Liver (tissue), 3 donors: ENCODE data around the gene CAPN10.

Experiments used
- EGR1 ChIP-seq, 2 donors: IDR thresholded peaks; 2 replicates each; pipeline ENCODE4 v1.6.1; 2016 to 2018; ENCODE audit warnings: antibody characterized with exemption in 2 of 2, low read depth in 2 of 2
- JUND ChIP-seq, 2 donors: IDR thresholded peaks; 2 replicates each; pipeline ENCODE4 v1.6.1; 2016; ENCODE audit warnings: antibody characterized with exemption in 2 of 2
- SP1 ChIP-seq: IDR thresholded peaks from 2 replicates; pipeline ENCODE4 v1.6.1; 2018; ENCODE audit warnings: antibody characterized with exemption, mild to moderate bottlenecking
- TAF1 ChIP-seq: conservative IDR thresholded peaks from 2 replicates; pipeline ENCODE4 v1.6.1; 2016; ENCODE audit warnings: antibody characterized with exemption, mild to moderate bottlenecking
- TF ChIP-seq, protein P1 (sequence below): fragments of 150-350 bp; IDR thresholded peaks from 2 replicates; pipeline ENCODE4 v1.5.1; 2017; ENCODE audit warnings: improper control_type of control experiment, low read depth, low read length; ENCODE audit not compliant: missing input control
- donor health status: healthy.
- donor health status: healthy.

DNA sequence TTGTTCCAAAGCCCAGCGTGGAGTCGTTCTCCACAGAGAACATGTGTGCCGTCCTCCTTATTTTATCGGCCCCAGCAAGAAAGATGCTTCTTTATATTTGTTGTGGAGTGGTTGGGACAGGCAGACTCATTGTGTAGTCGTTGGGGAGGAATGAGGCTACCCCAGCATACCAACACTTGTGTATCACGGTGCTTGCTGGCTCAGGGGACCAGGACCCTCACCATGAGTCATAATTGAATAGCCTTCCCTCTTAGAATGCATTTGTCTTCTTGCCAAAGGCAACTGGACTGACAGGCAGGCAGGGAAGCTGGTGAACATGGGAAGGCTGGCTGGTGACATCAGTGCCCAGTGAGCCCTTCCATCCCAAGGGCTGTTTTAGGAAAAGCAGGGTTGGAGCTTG lies 4.7 kb downstream of the CAPN10 start:
- TF ChIP-seq EGR1 (IDR thresholded peaks at IDR 0.05; ENCODE audit: low read depth in 2 of 2) (no peak), SP1 (no peak), TAF1 (no peak), JUND (IDR thresholded peaks at IDR 0.05) (no peak)
- TF ChIP-seq, protein P1, sequence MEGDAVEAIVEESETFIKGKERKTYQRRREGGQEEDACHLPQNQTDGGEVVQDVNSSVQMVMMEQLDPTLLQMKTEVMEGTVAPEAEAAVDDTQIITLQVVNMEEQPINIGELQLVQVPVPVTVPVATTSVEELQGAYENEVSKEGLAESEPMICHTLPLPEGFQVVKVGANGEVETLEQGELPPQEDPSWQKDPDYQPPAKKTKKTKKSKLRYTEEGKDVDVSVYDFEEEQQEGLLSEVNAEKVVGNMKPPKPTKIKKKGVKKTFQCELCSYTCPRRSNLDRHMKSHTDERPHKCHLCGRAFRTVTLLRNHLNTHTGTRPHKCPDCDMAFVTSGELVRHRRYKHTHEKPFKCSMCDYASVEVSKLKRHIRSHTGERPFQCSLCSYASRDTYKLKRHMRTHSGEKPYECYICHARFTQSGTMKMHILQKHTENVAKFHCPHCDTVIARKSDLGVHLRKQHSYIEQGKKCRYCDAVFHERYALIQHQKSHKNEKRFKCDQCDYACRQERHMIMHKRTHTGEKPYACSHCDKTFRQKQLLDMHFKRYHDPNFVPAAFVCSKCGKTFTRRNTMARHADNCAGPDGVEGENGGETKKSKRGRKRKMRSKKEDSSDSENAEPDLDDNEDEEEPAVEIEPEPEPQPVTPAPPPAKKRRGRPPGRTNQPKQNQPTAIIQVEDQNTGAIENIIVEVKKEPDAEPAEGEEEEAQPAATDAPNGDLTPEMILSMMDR: no peak
